ENCODE results near the gene HCRTR2.
"Not testable (repeated sequence)": the region's sequence is repeated elsewhere in the genome, so short reads cannot be mapped to it uniquely, and the experiment has no call there.

Gene HCRTR2

DNA sequence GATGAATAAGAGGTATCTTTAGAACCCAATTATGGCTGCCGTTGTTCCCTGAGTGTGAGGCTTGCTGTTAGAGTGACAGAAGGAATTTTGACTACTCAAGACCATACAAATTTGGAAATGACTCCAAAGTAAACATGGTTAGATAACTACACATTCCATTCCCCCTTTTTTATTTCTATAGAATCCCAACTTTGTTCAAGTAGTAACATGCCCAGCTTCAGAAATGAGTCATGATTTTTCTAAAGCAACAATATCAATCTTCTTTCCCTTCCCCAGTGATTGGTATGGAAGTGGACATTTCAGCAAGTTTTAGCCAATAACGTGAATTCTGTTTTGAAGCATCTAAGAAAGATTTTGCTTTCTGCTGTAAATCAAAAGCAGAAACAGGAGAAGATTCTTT lies 37.8 kb downstream of the HCRTR2 start:
- FAIRE-seq = no peak
- DNase-seq (ENCODE audit: low spot score) = no peak

DNA sequence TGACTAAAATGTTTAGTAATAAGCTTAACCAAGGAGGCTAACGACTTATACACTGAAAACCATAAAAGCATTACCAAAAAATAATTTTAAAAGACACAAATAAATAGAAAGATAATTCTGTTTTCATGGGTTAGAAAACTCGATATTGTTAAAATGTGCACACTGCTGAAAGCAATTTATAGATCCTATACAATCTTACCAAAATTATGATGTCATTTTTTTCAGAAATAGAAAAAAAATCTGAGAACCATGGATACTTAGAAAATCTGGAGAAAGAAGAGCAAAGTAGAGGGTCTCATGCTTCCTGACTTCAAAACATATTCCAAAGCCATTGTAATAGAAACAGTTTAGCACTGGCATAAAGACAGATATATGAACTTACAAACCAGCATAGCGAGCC lies 46.6 kb downstream of the HCRTR2 start:
- FAIRE-seq = no peak

DNA sequence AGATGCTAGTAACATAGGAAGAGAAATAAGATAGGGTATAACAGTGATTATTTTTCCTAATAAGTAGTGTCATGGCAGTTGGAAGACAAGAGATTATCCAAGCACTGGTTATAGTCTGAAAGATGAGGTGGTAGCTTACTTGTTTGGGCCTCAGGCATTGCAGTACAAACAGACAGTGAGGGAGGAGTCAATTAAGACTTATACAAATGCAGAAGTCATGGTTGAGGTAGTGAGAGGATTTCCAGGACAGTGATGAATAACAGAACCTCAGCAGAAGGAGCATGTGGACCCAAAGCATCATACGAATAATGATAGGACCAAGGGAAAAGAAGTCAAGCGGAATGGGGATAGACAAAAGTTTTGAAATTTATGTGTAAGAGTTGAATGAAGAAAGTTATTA lies 53.5 kb downstream of the HCRTR2 start:
- no peak for FAIRE-seq
- no peak for DNase-seq (ENCODE audit: low spot score)

More for the DNA sequence above, 46.6 kb downstream of the HCRTR2 start:
- no peak for DNase-seq (ENCODE audit: low spot score)

DNA sequence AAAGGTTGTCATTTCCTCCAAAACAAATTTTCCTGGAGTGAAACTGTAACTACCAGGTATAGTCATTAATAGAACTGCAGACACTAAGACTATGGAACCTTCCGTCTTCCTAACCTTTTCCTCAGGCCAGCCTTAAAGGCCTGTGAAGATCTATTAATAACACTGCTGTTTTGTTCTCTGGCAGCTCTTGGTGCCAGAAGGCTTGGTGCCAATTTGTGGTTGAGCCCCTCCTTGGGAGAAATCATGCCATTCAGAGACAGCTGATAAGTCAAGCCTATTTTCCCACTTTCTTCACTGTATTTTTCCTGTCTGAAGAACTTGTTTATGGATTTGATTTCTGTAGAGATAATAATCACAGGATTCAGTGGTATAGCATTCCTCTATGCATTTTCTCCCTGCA lies 64.8 kb downstream of the HCRTR2 start:
- FAIRE-seq (no peak), DNase-seq (ENCODE audit: low spot score) (no peak)

DNA sequence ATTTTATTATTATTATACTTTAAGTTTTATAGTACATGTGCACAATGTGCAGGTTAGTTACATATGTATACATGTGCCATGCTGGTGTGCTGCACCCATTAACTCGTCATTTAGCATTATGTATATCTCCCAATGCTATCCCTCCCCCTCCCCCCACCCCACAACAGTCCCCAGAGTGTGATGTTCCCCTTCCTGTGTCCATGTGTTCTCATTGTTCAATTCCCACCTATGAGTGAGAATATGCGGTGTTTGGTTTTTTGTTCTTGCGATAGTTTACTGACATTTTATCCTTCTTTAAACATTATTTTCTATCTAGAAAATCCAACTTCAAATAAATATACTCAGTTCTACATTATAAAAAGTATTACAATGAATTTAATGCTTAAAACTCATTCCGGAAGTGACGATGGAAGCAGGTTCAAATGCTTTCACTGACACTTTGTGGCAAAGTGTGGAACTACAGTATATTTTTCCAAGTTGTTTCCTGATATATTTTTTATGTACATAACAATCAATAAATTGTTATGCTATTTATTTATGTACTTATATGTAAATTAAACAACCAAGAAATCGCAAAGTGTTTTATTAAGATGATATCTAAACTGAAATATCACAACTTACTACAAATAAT lies 66.8 kb downstream of the HCRTR2 start:
- peak; percentile 7 for DNase-seq (ENCODE audit: low spot score)
- FAIRE-seq = peak; percentile 75

DNA sequence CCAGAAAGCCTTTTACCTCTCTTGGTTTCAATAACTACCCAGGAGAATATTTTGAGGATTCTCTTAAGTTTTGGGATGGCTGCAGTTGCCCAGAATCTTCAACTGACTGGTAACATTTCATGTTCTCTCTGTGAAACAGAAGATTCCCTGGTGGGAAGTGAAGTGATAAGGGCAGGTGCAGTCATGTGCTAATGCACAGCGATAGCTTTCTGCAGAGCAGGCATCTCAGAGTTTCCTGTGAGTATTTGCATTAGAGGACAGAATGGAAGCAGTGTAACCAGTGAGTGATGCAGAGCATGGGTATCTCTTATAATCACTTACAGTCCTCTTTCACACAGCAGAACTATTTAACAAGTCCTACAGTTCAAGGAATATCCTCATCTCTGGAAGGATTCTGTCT lies 76.1 kb downstream of the HCRTR2 start:
- FAIRE-seq = no peak
- DNase-seq (ENCODE audit: low spot score) = no peak

DNA sequence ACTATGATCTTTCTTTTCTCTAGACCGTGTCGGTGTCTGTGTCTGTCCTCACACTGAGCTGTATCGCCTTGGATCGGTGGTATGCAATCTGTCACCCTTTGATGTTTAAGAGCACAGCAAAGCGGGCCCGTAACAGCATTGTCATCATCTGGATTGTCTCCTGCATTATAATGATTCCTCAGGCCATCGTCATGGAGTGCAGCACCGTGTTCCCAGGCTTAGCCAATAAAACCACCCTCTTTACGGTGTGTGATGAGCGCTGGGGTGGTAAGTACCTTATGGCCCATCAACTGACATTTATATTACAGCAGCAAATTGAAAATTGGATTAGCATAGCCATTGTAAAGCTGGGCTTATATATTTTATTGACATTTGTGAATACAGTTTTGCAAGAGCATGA lies 80.8 kb downstream of the HCRTR2 start:
- FAIRE-seq (no peak), DNase-seq (ENCODE audit: low spot score) (no peak)

DNA sequence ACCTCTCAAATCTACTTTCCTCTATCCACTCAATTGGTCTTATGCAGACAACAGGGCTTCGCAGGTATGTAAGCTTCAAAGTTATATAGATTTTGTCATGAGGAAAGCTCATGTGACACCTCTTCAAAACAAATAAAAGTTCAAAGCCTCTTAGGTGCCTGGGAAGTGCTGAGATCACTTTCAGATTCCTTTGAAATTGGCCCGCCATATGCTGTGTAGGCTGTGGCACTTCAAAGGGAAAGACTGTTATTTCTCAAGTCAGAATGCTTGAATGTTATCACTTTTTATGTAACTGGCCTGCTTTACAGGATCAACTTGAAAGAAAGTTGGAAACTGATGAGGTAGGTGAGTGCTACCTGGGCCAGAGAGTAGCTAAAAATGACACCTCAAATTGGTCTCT lies 85.9 kb downstream of the HCRTR2 start:
- no peak for FAIRE-seq

DNA sequence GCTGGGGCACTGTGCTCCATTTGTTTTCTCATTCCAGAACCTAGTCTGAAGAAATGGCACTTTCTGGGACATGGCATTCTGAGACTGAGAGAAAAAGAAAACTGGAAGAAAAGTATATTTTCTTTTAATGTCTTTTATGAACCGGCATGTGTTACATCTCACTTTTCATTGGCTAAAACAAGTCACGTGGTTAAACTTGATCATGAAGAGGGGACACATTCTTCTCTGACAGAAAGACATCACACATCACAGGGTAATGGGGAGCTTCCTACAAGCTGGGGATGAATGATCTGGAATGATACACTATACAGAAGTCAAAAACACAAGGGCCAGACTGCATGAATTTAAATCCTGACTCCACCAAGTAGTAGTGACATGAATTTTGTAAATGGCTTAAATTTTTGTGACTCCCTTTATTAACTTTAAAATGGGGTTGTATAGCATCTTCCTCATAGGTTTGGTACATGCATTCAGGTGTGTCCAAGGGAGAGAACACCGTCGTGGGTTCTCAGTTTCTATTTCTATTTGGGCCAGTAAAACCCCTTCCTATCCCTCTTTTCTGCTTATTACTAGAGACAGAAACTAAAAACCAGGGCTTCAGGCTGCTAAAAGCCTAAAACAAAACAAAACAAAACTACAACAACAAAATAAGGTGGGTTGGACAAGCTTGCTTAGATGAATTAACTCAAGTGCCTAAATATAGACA lies 91.2 kb downstream of the HCRTR2 start:
- DNase-seq (ENCODE audit: low spot score) (no peak), FAIRE-seq (no peak)

More for the DNA sequence above, 85.9 kb downstream of the HCRTR2 start:
- no peak for DNase-seq (ENCODE audit: low spot score)

DNA sequence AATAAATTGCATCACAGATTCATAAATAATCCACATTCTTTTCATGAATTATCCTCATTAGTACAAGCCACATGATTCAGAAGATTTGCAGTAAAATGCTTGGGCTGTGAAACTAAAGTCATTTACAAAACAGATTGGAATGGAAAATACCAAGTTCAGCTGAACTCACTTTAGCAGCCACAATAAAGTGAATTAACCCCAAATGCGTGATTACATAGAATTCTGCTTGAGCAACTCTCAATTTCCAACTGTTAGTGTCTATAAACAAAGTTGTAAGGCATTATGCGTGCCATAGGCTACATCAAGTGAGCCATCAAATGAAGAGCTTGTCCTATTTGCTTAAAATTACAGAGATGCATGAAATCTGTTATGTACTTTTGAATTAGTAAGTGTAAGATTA lies 92.6 kb downstream of the HCRTR2 start:
- DNase-seq (ENCODE audit: low spot score) = no peak
- no peak for FAIRE-seq

DNA sequence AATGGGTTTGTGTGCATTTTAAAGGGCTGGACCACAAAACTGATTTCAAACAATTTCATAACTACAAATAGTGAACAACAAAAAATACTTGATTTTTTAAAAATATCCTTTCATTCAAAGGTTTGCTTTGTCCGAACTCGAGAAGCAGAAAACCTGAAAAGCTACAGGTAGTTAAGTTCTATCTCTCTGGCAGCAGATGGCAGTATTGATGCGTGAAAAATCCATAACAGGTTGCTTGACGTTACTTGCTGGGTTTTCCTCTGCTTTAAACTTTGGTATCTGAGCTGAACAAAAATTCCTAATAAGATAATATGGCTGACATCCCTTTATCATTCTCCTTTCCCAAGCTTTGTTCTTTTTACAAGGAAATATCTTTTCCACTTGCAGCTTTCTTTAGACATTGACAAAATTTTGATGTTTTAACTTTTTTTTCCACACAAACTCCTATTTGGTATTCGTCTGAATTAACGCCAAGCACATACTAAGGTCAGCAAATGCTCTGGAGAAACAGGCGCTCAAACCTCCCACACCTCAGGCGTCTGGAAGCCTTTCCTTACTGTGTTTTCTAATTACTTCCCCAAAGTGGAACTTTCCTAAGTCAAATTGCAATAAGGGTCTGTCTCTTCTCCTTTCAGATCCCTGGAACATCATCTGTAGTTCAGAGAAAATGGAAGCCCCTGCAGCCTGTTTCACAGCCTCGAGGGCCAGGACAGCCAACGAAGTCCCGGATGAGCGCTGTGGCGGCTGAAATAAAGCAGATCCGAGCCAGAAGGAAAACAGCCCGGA lies 102.6 kb downstream of the HCRTR2 start:
- FAIRE-seq = peak; percentile 72

DNA sequence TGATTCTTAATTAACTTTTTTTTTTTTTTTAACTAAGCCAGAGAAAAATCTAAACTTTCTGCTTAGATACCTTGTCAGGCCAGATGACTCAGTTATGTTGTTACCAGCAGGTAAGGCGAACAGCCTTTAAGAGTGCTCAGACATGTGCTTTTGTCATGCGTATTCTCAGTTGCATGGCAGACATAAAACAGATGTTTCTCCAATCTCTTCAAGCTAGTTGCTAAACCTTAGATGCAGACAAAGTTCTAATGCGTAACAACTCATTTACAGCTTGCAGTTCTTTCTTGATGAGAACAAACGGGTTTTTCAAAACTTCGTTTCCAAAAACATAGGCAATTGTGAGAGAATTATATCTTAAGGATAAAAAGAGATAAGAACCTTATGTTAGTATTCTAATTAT lies 103.3 kb downstream of the HCRTR2 start:
- FAIRE-seq = no peak
- no peak for DNase-seq (ENCODE audit: low spot score)

More for the DNA sequence above, 102.6 kb downstream of the HCRTR2 start:
- DNase-seq (ENCODE audit: low spot score) = peak; percentile 37

DNA sequence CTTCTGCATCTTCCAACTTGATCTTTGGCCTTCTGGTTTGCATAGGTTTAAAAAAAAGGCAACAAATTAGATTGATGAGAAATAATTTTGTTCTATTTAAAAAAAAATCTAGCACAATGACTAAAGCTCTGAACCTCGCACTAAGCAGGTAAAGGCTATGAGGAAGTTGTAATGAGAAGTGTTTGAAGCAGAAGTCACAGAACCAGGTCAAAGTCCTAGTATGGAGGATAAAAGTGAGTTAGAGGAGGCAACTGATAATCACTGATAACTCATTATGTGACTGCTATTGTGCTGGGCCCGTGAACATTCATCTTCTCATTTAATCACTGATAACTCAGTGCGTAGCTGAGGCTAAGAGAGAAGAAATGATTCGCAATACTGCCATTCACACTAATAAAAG lies 106.9 kb downstream of the HCRTR2 start:
- DNase-seq (ENCODE audit: low spot score) = no peak
- no peak for FAIRE-seq

DNA sequence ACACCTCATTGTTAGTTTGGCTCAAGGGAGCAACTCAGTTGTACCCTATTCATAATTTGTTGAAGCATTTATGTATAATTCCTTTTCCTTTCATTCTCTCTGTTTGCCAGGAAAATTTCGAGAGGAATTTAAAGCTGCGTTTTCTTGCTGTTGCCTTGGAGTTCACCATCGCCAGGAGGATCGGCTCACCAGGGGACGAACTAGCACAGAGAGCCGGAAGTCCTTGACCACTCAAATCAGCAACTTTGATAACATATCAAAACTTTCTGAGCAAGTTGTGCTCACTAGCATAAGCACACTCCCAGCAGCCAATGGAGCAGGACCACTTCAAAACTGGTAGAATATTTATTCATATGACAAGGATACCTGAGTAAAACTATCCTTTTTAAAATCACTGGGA lies 107.8 kb downstream of the HCRTR2 start:
- FAIRE-seq = no peak
- no peak for DNase-seq (ENCODE audit: low spot score)

DNA sequence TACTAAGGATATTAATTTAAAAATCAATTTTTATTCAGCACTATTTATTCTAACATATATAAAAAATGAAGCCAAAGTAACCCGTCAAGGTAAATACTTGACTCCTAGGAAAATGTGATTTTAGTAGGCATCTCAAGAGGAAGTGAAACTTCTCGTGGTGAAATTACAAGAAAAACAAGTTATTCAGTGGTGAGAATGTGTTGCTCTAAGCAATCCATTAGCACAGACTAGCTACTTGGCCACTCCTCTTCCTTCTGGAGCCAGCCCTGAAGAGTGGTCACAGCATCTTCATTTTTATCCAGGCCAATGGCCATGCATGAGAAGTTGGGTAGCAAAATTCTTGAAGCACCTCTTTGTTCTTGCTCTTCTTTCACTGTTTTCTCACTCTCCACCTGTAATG lies 112.5 kb downstream of the HCRTR2 start:
- no peak for DNase-seq (ENCODE audit: low spot score)
- FAIRE-seq = no peak

DNA sequence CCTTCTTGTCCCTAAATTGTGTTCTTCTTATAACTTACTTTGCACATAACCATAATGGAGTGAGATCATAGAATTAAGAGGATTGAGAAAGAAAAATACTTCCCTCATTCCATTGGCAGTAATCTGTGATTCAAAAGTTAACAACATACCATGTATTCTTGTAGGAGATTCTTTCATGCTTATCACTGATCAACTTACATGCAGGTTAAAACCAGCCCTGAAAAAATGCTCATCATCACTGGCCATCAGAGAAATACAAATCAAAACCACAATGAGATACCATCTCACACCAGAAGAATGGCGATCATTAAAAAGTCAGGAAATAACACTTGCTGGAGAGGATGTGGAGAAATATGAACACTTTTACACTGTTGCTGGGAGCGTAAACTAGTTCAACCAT lies 116.4 kb downstream of the HCRTR2 start:
- no peak for FAIRE-seq
- no peak for DNase-seq (ENCODE audit: low spot score)

DNA sequence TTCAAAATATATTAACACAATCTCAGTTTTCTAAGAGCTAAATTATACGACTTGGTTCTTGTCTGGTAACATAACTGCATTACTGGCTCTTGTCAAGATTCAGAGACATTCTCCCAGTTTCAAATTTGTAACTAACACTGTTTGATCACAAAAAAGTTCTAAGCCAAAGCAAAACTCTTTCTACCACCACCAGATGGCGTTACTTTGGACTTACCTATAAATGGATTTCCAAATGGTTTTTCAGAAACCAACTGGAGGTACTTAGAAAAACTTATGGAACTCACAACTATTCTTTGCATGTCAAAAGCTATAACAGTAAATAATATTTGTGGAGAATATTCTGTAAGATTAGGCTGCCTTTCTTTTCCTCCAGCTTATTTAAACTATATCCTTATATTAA lies 118.8 kb downstream of the HCRTR2 start:
- no peak for FAIRE-seq
- no peak for DNase-seq (ENCODE audit: low spot score)

DNA sequence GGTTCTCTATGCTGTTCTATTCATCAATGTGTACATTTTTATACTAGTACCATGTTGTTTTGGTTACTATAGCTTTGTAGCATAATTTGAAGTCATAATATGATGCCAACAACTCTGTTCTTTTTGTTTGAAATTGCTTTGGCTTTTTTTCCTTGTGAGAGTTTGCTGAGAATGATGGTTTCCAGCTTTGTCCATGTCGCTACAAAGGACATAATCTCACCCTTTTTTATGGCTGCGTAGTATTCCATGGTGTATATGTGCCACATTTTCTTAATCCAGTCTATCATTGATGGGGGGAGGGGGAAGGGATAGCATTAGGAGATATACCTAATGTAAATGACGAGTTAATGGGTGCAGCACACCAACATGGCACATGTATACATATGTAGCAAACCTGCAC lies 122.9 kb downstream of the HCRTR2 start:
- not testable (repeated sequence) for FAIRE-seq; DNase-seq (ENCODE audit: low spot score)

DNA sequence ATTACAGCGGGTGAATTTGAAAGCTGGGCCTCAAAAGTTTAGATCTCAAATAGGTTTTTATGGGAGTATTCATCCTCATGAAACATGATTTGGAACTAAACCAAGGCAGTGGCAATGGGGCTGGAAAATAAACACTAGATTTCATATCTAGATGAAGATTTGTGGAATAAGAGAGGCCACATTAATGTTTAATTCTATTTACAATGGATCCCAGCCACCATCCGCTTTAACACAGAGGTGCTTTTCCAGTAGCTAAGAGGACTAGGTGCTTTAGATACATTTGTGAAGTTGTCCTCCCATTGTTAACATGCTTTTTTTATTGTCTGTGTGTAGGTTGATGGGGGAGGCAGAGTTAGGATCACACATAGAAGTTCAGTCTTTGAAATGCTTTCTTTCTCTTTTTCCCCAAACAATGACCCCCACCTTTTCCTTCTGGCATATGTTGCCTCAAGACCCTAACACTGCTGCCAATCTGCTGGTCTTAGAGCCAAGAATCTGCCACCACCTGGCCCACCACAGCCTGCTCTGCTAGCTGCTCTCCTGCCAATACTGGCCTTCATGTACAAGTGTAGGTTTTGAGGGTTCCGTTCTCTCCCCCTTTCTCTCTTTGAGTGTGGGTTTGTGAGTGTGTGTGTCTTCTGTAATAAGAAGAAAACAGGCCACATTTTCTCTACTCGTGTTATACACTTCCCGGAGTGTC lies 125.1 kb downstream of the HCRTR2 start:
- FAIRE-seq (no peak), DNase-seq (ENCODE audit: low spot score) (no peak)

DNA sequence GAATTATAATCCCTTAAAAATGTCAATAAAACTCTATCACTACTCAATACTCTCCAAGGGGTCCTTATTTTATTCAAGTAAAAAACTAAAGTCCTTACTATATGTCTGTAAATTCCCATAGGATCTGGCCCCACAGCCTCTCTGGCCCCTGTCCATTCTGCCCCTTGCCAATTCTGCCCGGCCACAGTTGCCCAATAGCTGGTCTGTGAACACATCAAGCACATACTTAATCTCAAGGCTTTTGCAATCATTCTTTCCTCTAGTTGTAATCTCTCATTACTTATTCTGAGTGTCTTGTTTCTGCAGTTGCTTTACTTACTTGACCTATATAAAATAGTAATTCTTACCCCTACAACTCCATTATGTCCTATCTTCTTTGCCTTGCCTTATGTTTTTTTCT lies 130.4 kb downstream of the HCRTR2 start:
- no peak for FAIRE-seq
- no peak for DNase-seq (ENCODE audit: low spot score)

DNA sequence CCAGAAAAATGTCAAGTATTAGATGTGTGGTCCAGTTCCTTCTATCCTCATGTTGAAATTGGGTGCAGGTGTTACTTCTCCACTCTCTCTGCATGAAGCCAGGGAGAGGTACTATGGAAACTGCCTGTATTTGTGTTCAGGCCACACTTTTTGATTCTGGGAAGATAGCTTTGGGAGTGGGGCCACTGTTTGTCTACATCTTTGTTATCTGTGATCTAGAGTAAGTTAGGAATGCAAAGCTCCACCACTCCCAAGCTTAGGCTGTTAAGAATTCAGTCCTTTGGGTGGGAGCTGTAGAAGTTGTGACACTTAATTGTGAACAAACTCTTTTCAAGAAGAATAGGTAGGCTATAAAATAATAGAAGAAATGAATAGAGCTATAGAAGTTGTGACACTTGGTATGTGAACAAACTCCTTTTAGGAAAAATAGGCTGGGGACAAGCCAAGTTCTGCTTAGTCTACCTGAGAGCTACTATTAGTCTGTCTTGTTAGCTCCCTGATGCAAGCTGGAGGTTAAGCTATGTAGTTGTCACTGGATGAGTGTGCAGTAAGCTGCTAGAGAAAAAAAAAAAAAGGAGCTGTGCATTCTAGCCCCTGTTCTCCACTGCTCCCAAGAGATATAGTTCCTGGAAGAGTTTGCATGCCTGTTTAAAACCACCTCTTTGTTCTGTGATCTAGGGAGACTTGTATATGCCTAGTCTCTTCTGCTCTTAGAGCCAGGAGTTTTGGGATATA lies 145.8 kb downstream of the HCRTR2 start:
- DNase-seq (ENCODE audit: low spot score) = no peak
- FAIRE-seq = no peak

Data from RCC 7860 (cell line).